Uterus (tissue), 4 donors: ENCODE results near the gene FAHD2B. TPM values are rescaled to one million over a fixed set of nuclear protein-coding genes. Genes with fewer than 3 reads are reported as not detected.
"Not testable (repeated sequence)": the region's sequence is repeated elsewhere in the genome, so short reads cannot be mapped to it uniquely, and the experiment has no call there.

Experiments
- DNase-seq, 2 donors: peaks; one replicate each; pipeline ENCODE4 v3.0.0-alpha.2; 2019 to 2020
- H3K27ac ChIP-seq, 2 donors: fragments of 200-600 bp; sonication (generic); 1 replicate in 1 of 2; 2 replicates in 1 of 2; pipeline ENCODE4 v1.5.1; 2016 to 2018
- H3K27me3 ChIP-seq, 2 donors: fragments of 200-600 bp; sonication (generic); one replicate each; pipeline ENCODE4 v1.5.1; 2018 to 2019; ENCODE audit warnings: control low read depth in 1 of 2
- H3K36me3 ChIP-seq, 2 donors: fragments of 200-600 bp; sonication (generic); one replicate each; pipeline ENCODE4 v1.5.1; 2019; ENCODE audit warnings: control low read depth in 1 of 2
- H3K4me1 ChIP-seq, 2 donors: fragments of 200-600 bp; sonication (generic); one replicate each; pipeline ENCODE4 v1.5.1; 2018 to 2019; ENCODE audit warnings: control low read depth in 1 of 2
- H3K4me3 ChIP-seq, 2 donors: fragments of 200-600 bp; sonication (generic); 1 replicate in 1 of 2; 2 replicates in 1 of 2; pipeline ENCODE4 v1.5.1; 2018 to 2019; ENCODE audit warnings: mild to moderate bottlenecking in 1 of 2
- H3K9me3 ChIP-seq, 2 donors: fragments of 200-600 bp; sonication (generic); one replicate each; pipeline ENCODE4 v1.5.1; 2019; ENCODE audit warnings: control low read depth in 1 of 2
- POLR2A ChIP-seq, 2 donors: fragments of 450-650 bp; IDR thresholded peaks; one replicate each; pipeline ENCODE4 v1.6.1; 2016; ENCODE audit warnings: antibody characterized with exemption in 2 of 2, mild to moderate bottlenecking in 1 of 2, moderate library complexity in 1 of 2
- intact Hi-C: fragments of 100-400 bp; cut with DNase I; formaldehyde crosslinking; loops from one replicate; pipeline ENCODE4 v1.15.1; 2023; ENCODE audit warnings: low total_unique reads
- total RNA-seq, 4 donors: library from RNA; depleted of rRNA in 3 of 4; stranded (reverse); fragments of >200 nt in 3 of 4; gene quantifications; one replicate each; pipeline versions ENCODE4 v1.1.0 to v1.2.4, GENCODE V29; 2014 to 2023
- TF ChIP-seq, protein P1 (sequence below), 4 experiments: fragments of 200-600 bp in 2 of 4; fragments of 450-650 bp in 2 of 4; sonication (generic) in 2 of 4; IDR thresholded peaks; one replicate each; pipeline ENCODE4 v1.5.1; 2016 to 2019; ENCODE audit warnings: antibody characterized with exemption in 4 of 4, mild to moderate bottlenecking in 2 of 4, moderate library complexity in 1 of 4
- donor health status: DM: yes; HTN: yes; CAD: no.

Gene FAHD2B
- total RNA-seq, 4 donors from 2014 or later: 10.0 to 35.5 (median 22.2) TPM

DNA sequence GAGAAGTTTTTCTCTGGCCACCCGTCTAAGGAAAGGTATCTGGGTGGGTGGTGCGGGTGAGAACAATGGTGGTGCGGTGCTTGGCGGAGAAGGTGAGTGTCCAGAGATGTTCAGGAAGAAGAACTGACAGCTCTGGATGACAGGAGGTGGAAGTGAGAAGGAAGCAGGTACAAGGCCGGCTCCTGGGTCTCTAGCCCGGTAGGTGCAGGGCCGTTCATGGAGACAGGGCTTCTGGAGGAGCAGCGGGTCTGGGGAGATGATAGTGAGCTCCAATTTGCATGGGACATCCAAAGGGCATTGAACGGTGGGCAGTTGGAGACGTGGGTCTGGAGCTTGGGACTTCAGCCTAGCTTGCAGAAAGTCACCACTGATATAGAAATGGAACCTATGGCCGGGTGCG lies 979 bp upstream of the FAHD2B start:
- no peak for TF ChIP-seq POLR2A (IDR thresholded peaks at IDR 0.05)
- TF ChIP-seq, protein P1, sequence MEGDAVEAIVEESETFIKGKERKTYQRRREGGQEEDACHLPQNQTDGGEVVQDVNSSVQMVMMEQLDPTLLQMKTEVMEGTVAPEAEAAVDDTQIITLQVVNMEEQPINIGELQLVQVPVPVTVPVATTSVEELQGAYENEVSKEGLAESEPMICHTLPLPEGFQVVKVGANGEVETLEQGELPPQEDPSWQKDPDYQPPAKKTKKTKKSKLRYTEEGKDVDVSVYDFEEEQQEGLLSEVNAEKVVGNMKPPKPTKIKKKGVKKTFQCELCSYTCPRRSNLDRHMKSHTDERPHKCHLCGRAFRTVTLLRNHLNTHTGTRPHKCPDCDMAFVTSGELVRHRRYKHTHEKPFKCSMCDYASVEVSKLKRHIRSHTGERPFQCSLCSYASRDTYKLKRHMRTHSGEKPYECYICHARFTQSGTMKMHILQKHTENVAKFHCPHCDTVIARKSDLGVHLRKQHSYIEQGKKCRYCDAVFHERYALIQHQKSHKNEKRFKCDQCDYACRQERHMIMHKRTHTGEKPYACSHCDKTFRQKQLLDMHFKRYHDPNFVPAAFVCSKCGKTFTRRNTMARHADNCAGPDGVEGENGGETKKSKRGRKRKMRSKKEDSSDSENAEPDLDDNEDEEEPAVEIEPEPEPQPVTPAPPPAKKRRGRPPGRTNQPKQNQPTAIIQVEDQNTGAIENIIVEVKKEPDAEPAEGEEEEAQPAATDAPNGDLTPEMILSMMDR (IDR thresholded peaks at IDR 0.05): no peak

DNA sequence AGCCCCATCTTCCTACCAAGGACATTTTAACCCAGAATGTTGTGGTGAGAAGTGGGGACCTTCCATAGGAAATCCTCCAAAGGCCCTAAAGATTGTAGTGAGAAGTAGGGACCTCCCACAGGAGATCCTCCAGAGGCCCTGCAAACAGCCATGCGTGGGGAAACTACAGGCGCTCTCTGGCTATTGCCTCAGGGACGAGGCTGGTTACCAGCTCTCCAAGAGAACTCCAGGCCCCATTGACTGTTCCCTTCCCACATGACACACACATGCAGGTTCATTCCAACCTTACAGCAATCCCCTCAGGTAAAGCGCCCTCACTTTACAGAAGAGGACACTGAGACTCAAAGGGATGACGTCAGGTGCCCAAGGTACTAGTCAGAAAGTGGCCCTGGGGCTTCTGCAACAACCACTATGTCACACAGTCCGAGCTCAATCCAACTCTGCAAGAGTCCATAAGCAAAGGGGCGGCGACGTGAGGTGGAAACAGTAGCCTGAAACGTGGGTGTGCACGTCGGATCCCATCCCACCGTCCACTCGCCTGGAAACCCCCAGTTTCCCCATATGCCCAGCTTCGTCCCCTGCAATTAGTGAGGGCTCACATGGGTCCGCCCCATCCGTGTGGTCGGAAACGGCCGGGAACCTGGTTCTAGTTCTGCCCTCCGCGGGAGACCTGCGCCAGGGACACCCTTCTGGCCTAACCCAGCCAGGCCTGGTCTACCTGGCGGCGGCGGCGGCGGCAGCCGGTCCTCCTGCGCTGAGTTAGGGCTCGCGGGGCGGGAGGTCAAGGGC lies 505 bp downstream of the FAHD2B start:
- H3K4me3 ChIP-seq, H3K9me3 ChIP-seq, intact Hi-C loops, DNase-seq, H3K4me1 ChIP-seq, H3K27me3 ChIP-seq, H3K36me3 ChIP-seq: not testable (repeated sequence)
- peak overlapping the region; percentile 21 to 90 for H3K27ac ChIP-seq

More for the DNA sequence above, 979 bp upstream of the FAHD2B start:
- no peaks in the 10 kb centered on the region for H3K27me3 ChIP-seq
- H3K27ac ChIP-seq: peak overlapping the region; percentile 74 to 90
- H3K36me3 ChIP-seq: no peaks in the 10 kb centered on the region
- intact Hi-C loops: no loop called here
- H3K4me1 ChIP-seq: peaks cover 0 to 5% of the 10 kb centered on the region in 2 donors
- DNase-seq: no peak
- H3K9me3 ChIP-seq: no peaks in the 10 kb centered on the region
- peak overlapping the region in 1 of 2 donors; percentile 47 for H3K4me3 ChIP-seq

DNA sequence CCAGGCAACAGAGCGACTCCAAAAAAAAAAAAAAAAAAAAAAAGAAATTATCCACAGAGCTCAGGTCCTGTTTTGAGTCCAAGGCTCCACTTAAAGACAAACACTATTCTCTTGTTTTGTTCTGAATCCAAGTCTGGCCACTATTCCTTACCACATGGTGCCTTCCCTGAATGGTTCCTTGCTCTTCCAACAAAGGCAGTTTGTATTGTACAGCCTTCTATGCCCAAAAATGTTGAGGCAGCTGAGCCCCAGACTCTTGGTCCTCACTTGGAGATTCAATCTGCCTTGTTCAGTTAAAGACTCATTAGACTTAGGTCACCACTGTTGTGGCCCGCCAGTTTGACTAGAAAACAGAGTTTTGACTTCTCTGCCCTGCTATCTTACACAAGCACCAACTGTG lies 1.7 kb downstream of the FAHD2B start:
- intact Hi-C loops: not testable (repeated sequence)

DNA sequence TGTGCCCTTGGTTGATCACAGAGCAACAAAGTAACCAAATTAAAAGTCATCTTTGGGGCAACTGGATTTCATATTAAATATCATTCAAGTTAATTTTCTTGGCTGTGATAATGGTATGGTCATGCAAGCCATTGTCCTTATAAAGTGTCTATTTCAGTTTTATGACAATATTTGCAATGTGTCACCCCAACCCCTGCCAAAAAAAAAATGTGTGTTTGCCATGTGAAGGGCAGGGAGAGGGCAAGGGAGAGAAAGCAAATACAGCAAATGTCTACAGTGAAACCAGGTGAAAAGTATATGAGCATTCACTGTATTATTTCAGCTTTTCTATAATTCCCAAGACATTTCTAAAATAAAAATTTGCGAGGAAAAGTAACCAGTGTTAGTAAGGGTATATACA lies 6.0 kb downstream of the FAHD2B start:
- DNase-seq, H3K9me3 ChIP-seq, H3K27me3 ChIP-seq, H3K36me3 ChIP-seq, H3K4me1 ChIP-seq, H3K4me3 ChIP-seq, intact Hi-C loops, H3K27ac ChIP-seq: not testable (repeated sequence)

More for the DNA sequence above, 1.7 kb downstream of the FAHD2B start:
- not testable (repeated sequence) for H3K27ac ChIP-seq, H3K4me1 ChIP-seq, H3K27me3 ChIP-seq, DNase-seq, H3K9me3 ChIP-seq, H3K4me3 ChIP-seq, H3K36me3 ChIP-seq

DNA sequence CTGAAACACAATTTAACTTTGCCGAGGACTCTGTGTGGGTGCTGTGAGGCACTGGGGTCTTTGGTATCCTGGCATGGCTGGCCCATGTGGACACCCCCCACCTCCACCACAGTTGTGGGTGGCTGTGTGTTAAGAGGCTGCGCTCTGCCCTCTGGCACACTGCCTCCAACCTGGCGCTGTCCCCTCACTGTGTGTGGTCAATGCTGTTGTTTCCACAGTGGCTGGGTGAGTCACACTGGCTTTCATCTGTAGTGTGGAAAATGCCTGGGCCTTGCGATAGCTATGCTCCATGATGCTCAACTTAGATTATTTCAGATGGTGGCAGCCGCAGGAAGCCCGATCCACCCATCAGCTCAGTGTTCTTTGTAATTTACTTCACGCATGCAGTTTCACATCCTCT lies 9.6 kb downstream of the FAHD2B start:
- intact Hi-C loops, H3K4me3 ChIP-seq, H3K27ac ChIP-seq, DNase-seq, H3K27me3 ChIP-seq, H3K36me3 ChIP-seq, H3K9me3 ChIP-seq, H3K4me1 ChIP-seq: not testable (repeated sequence)

DNA sequence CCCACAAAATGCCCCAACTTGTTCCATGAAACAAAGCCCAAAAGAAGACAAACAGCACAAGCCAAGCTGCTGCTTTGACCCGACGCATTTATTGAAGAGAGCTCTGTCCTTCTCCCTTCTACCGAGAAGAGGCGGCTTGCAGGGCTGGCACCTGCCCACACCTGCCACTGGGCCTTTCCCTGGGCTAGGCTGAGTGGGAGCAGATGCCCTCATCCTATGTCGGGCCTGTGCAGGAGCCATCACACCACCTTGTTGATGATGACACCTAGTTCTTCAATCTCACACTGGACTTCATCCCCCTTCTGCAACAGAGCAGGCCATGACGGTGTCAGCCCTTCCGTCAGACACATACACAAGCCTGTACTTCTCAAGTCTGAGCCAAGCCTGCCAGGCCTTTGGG lies 11.2 kb downstream of the FAHD2B start:
- H3K4me3 ChIP-seq, H3K27me3 ChIP-seq, H3K4me1 ChIP-seq, H3K27ac ChIP-seq, intact Hi-C loops, H3K9me3 ChIP-seq, H3K36me3 ChIP-seq, DNase-seq: not testable (repeated sequence)

DNA sequence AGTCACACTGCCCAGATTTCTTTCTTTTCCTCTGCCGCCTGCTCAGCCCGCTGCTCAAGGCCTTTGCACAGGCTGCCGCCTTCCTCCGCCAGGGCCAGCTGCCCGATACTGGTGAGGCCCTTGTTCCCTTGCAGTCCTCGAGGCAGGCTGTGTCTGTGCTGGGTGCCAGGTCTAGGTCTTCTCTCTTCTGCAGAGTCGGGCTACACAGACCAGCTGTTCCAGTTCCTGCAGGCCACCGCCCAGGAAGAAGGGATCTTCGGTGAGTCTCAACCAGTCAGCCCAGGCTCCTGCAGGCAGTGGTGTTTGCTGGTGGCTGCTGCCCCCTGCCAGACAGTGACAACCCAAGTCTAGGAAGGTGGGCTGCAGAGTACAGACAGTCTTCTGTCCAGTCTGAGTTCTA lies 12.5 kb downstream of the FAHD2B start:
- H3K9me3 ChIP-seq, H3K4me3 ChIP-seq, H3K27me3 ChIP-seq, intact Hi-C loops, H3K27ac ChIP-seq, H3K36me3 ChIP-seq, DNase-seq, H3K4me1 ChIP-seq: not testable (repeated sequence)

DNA sequence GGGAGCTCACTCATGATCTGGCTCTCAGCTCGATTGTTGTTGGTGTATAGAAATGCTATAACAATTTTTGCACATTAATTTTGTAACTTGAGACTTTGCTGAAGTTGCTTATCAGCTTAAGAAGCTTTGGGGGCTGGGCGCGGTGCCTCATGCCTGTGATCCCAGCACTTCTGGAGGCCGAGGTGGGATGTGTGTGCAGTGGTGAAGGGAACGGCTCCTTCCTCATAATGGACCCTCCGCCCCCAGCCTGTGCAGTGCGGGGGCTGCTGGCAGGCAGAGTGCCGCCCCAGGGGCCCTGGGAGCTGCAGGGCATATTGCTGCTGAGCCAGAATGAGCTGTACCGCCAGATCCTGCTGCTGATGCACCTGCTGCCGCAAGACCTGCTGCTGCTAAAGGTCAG lies 13.8 kb downstream of the FAHD2B start:
- H3K27me3 ChIP-seq, H3K27ac ChIP-seq, H3K4me3 ChIP-seq, intact Hi-C loops, H3K4me1 ChIP-seq, H3K36me3 ChIP-seq, DNase-seq, H3K9me3 ChIP-seq: not testable (repeated sequence)

DNA sequence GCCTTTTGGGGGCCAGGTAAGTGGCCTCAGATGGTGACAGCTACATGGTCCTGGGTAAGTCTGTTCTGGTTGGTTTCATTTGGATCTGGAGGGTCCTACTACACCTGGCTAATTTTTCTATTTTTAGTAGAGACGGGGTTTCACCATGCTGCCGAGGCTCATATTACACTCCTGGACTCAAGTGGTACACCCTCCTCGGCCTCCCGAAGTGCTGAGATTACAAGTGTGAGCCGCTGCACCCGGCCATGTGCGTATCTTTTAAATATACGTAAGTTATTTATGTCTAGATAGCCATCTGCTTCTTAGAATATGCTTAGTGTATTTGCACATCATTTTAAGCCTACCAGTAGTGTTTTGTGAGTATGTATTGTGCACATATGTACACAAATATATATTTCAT lies 17.5 kb downstream of the FAHD2B start:
- H3K27ac ChIP-seq, intact Hi-C loops, DNase-seq, H3K4me1 ChIP-seq, H3K4me3 ChIP-seq, H3K36me3 ChIP-seq, H3K9me3 ChIP-seq, H3K27me3 ChIP-seq: not testable (repeated sequence)

DNA sequence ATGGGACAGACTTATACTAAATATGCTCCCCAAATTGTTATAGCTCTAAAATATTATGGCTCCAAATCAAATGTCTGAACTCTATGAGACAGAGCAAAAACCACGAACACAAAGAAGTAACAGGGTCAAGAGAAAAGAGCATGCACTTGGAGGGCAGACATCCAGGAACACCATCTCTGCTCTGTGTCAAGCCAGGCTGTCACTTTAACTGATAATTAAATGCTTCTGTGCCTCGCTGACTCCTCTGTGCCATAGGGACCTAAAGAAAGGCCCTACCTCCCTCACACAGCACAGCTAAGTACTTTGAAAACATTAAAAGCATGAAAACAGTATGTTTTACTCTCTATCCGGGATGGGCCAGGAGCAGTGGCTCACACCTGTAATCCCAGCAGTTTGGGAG lies 23.8 kb downstream of the FAHD2B start:
- H3K27me3 ChIP-seq, H3K27ac ChIP-seq, H3K4me3 ChIP-seq, H3K9me3 ChIP-seq, DNase-seq, H3K4me1 ChIP-seq, intact Hi-C loops, H3K36me3 ChIP-seq: not testable (repeated sequence)

DNA sequence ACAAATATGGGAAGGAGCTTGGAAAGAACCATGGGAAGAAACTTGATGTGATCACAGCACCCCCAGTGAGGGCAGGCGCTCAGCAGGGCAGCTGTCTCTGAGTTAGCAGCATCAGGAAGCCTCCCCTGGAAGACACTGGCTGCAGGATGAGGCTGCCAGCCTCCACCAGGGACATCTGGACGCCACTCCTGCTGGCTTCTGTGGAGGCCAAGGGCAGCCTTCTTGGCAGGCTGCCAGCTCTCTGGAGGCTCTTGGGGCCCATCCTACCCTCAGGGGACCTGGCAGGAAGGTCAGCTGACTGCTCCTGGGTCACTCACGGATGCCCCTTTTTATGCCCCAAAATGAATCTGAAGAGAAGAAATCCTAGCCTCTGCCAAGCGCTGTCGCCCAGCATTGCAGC lies 26.0 kb downstream of the FAHD2B start:
- H3K36me3 ChIP-seq, H3K27me3 ChIP-seq, intact Hi-C loops, H3K9me3 ChIP-seq, DNase-seq, H3K27ac ChIP-seq, H3K4me1 ChIP-seq, H3K4me3 ChIP-seq: not testable (repeated sequence)
